NCI-H2227 treated with DMSO at 0.1 percent for 48 hours (cell line): Measurements from ENCODE around the gene TBC1D24.

ENCODE experiments used
- DNase-seq: peaks from one replicate; lab custom pipeline; 2025; lab: John Stamatoyannopoulos, UW

Gene TBC1D24

GRCh38 chr16:2517954-2518605 is 43.2 kb downstream of the TBC1D24 start:
- DNase-seq: no peak

- DNase-seq: no peak
Observed at GRCh38 chr16:2518823-2519710, 44.1 kb downstream of the TBC1D24 start.

GRCh38 chr16:2519711-2520080 is 44.8 kb downstream of the TBC1D24 start:
- no peak for DNase-seq

DNA sequence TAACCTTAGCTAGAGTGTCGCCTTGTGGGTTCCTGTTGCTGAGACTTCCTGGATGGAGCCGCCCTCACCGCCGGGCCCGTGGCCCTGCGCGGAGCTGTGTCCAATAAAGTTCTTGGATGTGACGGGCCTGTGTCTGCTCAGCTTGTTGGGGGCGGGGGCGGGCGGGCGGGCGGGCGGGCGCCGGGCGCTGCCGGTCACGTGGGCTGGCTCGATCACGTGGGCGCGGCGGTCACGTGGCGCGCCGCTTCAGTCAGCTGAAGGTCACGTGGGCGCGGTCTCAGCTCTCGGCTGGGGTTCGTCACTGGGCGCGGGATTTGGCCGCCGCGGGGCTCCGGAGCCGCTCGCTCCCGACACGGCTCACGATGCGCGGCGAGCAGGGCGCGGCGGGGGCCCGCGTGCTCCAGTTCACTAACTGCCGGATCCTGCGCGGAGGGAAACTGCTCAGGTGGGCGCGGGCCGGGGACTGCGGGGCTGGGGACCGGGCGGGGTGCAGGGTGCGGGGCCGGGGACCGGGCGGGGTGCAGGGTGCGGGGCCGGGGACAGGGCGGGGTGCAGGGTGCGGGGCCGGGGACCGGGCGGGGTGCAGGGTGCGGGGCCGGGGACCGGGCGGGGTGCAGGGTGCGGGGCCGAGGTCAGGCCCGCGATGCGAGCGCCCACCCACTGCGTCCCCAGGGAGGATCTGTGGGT is 45.3 kb downstream of the TBC1D24 start, which contains the start of gene AMDHD2:
Gene AMDHD2 (plus strand): TSS at position 275 of the 687 bp plus-strand sequence. CDS start 88 bp downstream, at position 363.
- peak; percentile 82 for DNase-seq

GRCh38 chr16:2520784-2521531 is 46.0 kb downstream of the TBC1D24 start:
- no peak for DNase-seq

DNA sequence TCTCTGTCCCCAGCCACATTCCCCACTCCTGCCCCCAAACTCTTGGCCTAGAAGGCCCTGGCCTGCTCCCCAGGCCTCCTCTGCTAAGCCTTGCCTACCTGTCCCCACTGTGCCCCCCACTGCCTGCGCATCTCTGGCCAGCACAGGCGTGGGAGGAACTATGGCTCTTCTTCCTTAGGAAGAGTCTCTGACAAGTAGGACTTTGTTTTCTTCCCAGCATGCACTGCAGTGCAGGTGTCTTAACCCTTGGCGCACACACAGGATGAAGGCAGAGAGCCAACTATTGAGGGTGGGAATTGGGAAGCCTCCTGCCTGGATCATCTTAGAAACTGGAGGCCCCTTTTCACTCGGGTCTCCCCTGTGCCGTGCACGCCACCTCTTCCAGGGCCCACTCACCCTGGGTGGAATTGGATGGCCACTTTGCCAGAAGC is 48.9 kb downstream of the TBC1D24 start:
- DNase-seq: no peak

DNA sequence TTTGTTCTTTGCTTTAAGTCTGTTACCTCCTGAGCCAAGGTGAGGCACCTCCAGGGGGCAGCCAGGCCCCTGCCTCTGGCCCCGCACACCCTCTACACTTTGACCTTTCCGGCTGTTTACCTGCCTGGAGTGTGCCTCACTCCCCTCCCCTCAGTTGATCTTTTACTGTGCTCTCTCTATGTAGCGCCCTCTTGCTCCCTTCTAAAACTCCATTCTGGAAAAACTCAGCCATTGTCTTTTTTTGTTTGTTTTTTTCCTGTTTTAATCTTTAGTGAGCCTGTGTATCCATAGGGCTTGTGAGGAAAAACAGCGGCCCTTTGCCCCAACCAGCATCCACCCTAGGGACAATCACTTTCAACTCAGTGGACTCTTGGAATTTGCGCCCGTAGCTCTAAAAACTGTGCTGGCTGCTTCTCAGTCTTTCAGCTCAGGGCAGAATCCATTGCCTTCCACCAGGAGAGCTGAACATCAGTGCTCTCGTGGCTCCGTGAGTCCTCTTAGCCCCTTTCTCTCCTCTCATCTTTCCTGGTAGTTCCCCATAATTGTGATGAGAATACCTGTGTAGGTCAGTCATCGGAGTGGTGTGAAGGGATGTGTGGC is 49.5 kb downstream of the TBC1D24 start:
- no peak for DNase-seq

- no peak for DNase-seq
Observed at GRCh38 chr16:2526135-2526534, 51.2 kb downstream of the TBC1D24 start.

DNA sequence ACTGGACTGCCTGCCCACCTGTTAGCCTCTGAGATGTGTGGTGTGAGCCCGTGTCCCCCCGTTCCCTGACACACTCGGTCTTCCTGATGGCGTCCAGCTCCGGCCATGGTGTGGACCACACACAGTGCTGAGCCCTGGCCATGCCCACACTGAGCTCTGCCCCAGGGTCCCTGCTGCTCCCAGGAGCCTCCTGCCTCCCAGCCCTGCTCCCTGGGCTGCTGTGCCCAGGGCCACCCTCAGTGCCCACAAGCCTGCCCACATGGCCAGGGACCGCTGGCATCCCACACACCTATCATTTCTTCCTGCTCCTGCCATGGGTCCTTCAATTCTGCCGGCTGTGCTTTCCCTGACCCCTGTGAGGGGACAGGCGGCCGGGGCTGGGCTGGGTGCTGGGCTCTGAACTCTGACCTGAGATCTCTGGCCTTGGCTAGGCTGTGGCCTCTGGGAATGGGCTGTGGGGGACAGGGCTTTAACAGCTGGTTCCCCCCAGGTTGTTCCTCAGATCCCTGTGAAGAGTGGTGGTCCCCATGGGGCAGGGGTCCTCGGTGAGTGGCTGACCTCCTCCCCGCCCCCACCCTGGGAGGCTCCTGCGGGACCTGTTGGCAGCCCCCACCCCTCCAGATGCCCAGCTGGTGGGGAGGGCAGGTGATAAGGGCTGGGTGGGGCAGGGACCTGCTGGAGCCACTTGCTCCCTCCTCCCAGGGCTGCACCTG is 52.3 kb downstream of the TBC1D24 start:
- DNase-seq: no peak

DNA sequence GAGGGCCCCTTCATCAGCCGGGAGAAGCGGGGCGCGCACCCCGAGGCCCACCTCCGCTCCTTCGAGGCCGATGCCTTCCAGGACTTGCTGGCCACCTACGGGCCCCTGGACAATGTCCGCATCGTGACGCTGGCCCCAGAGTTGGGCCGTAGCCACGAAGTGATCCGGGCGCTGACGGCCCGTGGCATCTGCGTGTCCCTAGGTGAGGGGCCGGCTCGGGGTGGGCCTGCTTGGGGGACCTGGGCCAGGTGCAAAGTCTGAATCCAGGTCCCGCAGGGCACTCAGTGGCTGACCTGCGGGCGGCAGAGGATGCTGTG is 52.8 kb downstream of the TBC1D24 start:
- no peak for DNase-seq

DNA sequence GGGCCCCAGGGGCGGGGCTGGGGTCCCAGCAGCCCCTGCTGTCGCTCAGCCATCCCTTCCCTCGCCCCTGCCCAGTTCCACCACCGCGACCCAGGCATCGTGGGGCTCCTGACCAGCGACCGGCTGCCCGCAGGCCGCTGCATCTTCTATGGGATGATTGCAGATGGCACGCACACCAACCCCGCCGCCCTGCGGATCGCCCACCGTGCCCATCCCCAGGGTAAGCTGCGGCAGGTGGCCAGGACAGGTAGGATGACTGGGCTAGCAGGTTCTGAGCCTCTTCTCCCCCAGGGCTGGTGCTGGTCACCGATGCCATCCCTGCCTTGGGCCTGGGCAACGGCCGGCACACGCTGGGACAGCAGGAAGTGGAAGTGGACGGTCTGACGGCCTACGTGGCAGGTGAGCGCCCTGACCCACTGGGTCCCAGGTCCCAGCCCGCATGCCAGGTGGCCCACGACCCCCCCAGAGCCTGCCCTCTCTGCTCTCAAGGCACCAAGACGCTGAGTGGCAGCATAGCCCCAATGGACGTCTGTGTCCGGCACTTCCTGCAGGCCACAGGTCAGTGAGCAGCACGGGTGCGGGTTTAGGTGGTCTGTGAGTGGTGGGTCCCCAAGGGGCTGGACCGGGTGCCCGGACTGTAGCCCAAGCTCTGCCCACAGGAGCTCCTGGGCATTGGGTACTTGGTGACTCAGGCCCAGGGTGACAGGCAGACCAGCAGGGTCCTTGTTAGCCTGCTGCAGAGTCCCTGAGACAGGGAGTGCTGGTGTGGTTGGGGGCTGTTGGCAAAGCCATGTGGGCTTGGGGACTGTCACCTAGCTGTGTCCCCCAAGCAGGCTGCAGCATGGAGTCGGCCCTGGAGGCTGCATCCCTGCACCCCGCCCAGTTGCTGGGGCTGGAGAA is 53.5 kb downstream of the TBC1D24 start:
- no peak for DNase-seq

- DNase-seq: no peak
Observed at GRCh38 chr16:2529061-2529931, 54.4 kb downstream of the TBC1D24 start.

- DNase-seq: no peak
Observed at GRCh38 chr16:2529961-2530628, 55.2 kb downstream of the TBC1D24 start.

GRCh38 chr16:2530629-2531318 is 55.8 kb downstream of the TBC1D24 start:
- no peak for DNase-seq

GRCh38 chr16:2531371-2531695 is 56.4 kb downstream of the TBC1D24 start, which contains the start of gene CEMP1:
Gene CEMP1 (minus strand): TSS chr16:2531408. CDS start chr16:2531073, 335 bp downstream.
- DNase-seq: no peak

- peak; percentile 90 for DNase-seq
Observed at GRCh38 chr16:2531696-2532493, 57.0 kb downstream of the TBC1D24 start.
